Mucosa of descending colon (tissue), 3 donors: Measurements from ENCODE around the gene NSMF. TPM values are rescaled to one million over a fixed set of nuclear protein-coding genes. Genes with fewer than 3 reads are reported as not detected.
"Not testable (repeated sequence)": the region's sequence is repeated elsewhere in the genome, so short reads cannot be mapped to it uniquely, and the experiment has no call there.

Experiments used
- ATAC-seq: fragments of 200-7000 bp; cut with Tn5 transposase; one replicate; pipeline ENCODE4 v1.9.1; 2020; ENCODE audit warnings: mild to moderate bottlenecking, moderate library complexity
- DNase-seq, 3 donors: peaks; one replicate each; pipeline ENCODE4 v3.0.0-alpha.2; 2020
- H3K36me3 ChIP-seq: fragments of 200-600 bp; one replicate; pipeline ENCODE4 v1.8.0; 2021; ENCODE audit warnings: low read depth, mild to moderate bottlenecking
- H3K4me1 ChIP-seq: fragments of 200-600 bp; one replicate; pipeline ENCODE4 v1.8.0; 2021; ENCODE audit warnings: low read depth, mild to moderate bottlenecking
- H3K4me3 ChIP-seq: fragments of 200-600 bp; one replicate; pipeline ENCODE4 v1.8.0; 2021; ENCODE audit warnings: mild to moderate bottlenecking
- H3K9me3 ChIP-seq: fragments of 200-600 bp; one replicate; pipeline ENCODE4 v1.8.0; 2021; ENCODE audit warnings: mild to moderate bottlenecking
- CTCF ChIP-seq: fragments of 200-600 bp; IDR thresholded peaks from one replicate; pipeline ENCODE4 v1.8.0; 2022; ENCODE audit warnings: antibody characterized with exemption, mild to moderate bottlenecking
- intact Hi-C, 2 donors: fragments of 100-400 bp; cut with DNase I in 1 of 2; cut with micrococcal nuclease in 1 of 2; formaldehyde crosslinking; loops; one replicate each; pipeline versions ENCODE4 v1.11.0 to v1.11.1; 2022; cut with DNase I, micrococcal nuclease
- total RNA-seq, 3 donors: library from RNA; stranded (reverse); fragmentation: NEBNext Ultra II Directional in 2 of 3; extraction: Animal tissue kit (Norgen Biotek cat#: 25700) in 2 of 3; gene quantifications; one replicate each; pipeline versions ENCODE4 v1.2.1 to v1.2.4, GENCODE V29; 2021 to 2023
- donor health status: DM: no; HTN: no; CAD: no; lungs with moderate emphysema.
- donor health status: DM: no; HTN: no; CAD: no.
- donor health status: DM: no; HTN: yes; CAD: no.

NSMF gene
- total RNA-seq, 3 donors from 2014 or later, result 30.1 to 48.0 (median 43.4) TPM

GRCh38 chr9:137411260-137411644 is 47.9 kb downstream of the NSMF start:
- peak in 1 of 3 donors; percentile 54 for DNase-seq
- peaks cover 43% of the 10 kb centered on the region for H3K4me1 ChIP-seq
- intact Hi-C loops, result no loop called here
- no peak for ATAC-seq
- no peak overlapping the region for H3K4me3 ChIP-seq
- H3K36me3 ChIP-seq, result no peaks in the 10 kb centered on the region
- no peaks in the 10 kb centered on the region for H3K9me3 ChIP-seq
- TF ChIP-seq CTCF, result no peak

GRCh38 chr9:137410891-137411249 is 48.3 kb downstream of the NSMF start:
- peaks cover 46% of the 10 kb centered on the region for H3K4me1 ChIP-seq
- ATAC-seq (no peak), DNase-seq (peak in 1 of 3 donors; percentile 55)
- H3K4me3 ChIP-seq, result no peak overlapping the region
- H3K9me3 ChIP-seq, result no peaks in the 10 kb centered on the region
- intact Hi-C loops, result no loop called here
- no peaks in the 10 kb centered on the region for H3K36me3 ChIP-seq
- TF ChIP-seq CTCF, result no peak

- H3K9me3 ChIP-seq, H3K4me3 ChIP-seq, intact Hi-C loops, H3K36me3 ChIP-seq, ATAC-seq: not testable (repeated sequence)
- H3K4me1 ChIP-seq, result peaks cover 46% of the 10 kb centered on the region
- peak in 1 of 3 donors; percentile 10 for DNase-seq
Observed at GRCh38 chr9:137410236-137410890, 48.8 kb downstream of the NSMF start.

GRCh38 chr9:137409515-137409914 is 49.6 kb downstream of the NSMF start:
- TF ChIP-seq CTCF, result no peak
- DNase-seq (no peak), ATAC-seq (no peak)
- H3K4me3 ChIP-seq, result no peak overlapping the region
- no peaks in the 10 kb centered on the region for H3K9me3 ChIP-seq
- intact Hi-C loops, result loop anchor here in 1 of 2 donors (5.0 kb wide), 1 partner anchor 117 kb away; no protein-coding TSS in a partner anchor
- peaks cover 46% of the 10 kb centered on the region for H3K4me1 ChIP-seq
- H3K36me3 ChIP-seq, result no peaks in the 10 kb centered on the region

GRCh38 chr9:137408651-137409405 is 50.3 kb downstream of the NSMF start:
- intact Hi-C loops, result loop anchor here in 1 of 2 donors (5.0 kb wide), 1 partner anchor 117 kb away; no protein-coding TSS in a partner anchor
- peaks cover 40% of the 10 kb centered on the region for H3K4me1 ChIP-seq

More at GRCh38 chr9:137408651-137409405, 50.3 kb downstream of the NSMF start:
- Histone ChIP-seq H3K9me3 (no peaks in the 10 kb centered on the region), H3K4me3 (no peak overlapping the region), H3K36me3 (no peaks in the 10 kb centered on the region)
- TF ChIP-seq CTCF, result no peak
- ATAC-seq (no peak), DNase-seq (no peak)
